Parathyroid adenoma (tissue), 2 donors: Measurements from ENCODE around the gene CAMK1D.

ENCODE experiments used
- H2AFZ ChIP-seq: fragments of 300-600 bp; sonication (generic); one replicate; pipeline ENCODE4 v1.7.0; 2017; ENCODE audit warnings: antibody characterized with exemption, mild to moderate bottlenecking
- H3K27ac ChIP-seq: fragments of 300-600 bp; sonication (generic); one replicate; pipeline ENCODE4 v1.7.0; 2017
- H3K27me3 ChIP-seq: fragments of 300-600 bp; sonication (generic); one replicate; pipeline ENCODE4 v1.7.0; 2017; ENCODE audit warnings: low read length; ENCODE audit not compliant: control insufficient read depth, insufficient read depth
- H3K36me3 ChIP-seq: fragments of 300-600 bp; sonication (generic); one replicate; pipeline ENCODE4 v1.7.0; 2017; ENCODE audit warnings: low read length; ENCODE audit not compliant: control insufficient read depth, insufficient read depth
- H3K4me1 ChIP-seq: fragments of 300-600 bp; sonication (generic); one replicate; pipeline ENCODE4 v1.7.0; 2017; ENCODE audit warnings: control low read depth
- H3K4me2 ChIP-seq: fragments of 300-600 bp; sonication (generic); one replicate; pipeline ENCODE4 v1.7.0; 2017; ENCODE audit warnings: low read length
- H3K4me3 ChIP-seq: fragments of 300-600 bp; sonication (generic); one replicate; pipeline ENCODE4 v1.7.0; 2017; ENCODE audit warnings: low read depth, low read length
- H3K79me2 ChIP-seq: fragments of 300-600 bp; sonication (generic); one replicate; pipeline ENCODE4 v1.7.0; 2017; ENCODE audit warnings: control low read depth
- H3K9ac ChIP-seq: fragments of 300-600 bp; sonication (generic); one replicate; pipeline ENCODE4 v1.7.0; 2017; ENCODE audit warnings: mild to moderate bottlenecking
- H3K9me3 ChIP-seq: fragments of 300-600 bp; sonication (generic); one replicate; pipeline ENCODE4 v1.7.0; 2017; ENCODE audit warnings: low read length; ENCODE audit not compliant: control insufficient read depth
- TF ChIP-seq, protein P1 (sequence below): fragments of 300-600 bp; sonication (generic); IDR thresholded peaks from one replicate; pipeline ENCODE4 v1.7.0; 2017; ENCODE audit warnings: antibody characterized with exemption, mild to moderate bottlenecking
- donor health status: primary hyperparathyroidism.

Gene CAMK1D

DNA sequence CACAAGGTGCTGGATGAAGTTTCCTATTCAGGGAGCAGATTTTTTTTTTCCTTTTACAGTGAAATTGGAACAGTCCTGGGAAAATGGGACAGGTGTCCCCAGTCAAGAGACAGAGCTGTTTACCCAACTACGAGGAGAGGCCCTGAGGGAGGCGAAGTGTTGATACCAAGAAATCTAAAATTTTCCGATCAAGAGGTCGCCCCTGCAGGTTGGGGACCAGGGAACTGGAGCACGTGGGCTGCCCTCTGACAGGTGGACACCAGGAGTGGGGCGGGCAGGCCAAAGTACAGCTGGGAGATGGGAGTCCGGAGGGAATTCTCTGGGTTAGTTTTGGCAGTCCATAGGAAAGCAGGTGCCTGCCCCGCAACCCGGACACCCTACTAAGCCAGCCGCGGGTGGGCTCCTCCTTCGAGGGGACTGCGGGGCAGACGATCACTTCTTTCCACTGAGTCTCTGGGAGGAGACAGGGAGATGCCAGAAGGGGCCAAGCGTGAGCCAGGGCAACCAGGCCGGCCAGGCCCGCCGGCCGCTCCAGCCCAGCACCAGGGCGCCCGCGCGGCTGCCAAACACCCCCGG is 965 bp upstream of the CAMK1D start:
- Histone ChIP-seq H3K36me3 (no peaks in the 10 kb centered on the region), H3K4me1 (peaks cover 3% of the 10 kb centered on the region), H3K79me2 (no peaks in the 10 kb centered on the region), H2AFZ (peak overlapping the region; percentile 78), H3K9ac (no peak overlapping the region), H3K27me3 (no peaks in the 10 kb centered on the region), H3K4me2 (peak overlapping the region; percentile 47), H3K4me3 (no peak overlapping the region), H3K27ac (no peak overlapping the region), H3K9me3 (no peaks in the 10 kb centered on the region)
- TF ChIP-seq, protein P1, sequence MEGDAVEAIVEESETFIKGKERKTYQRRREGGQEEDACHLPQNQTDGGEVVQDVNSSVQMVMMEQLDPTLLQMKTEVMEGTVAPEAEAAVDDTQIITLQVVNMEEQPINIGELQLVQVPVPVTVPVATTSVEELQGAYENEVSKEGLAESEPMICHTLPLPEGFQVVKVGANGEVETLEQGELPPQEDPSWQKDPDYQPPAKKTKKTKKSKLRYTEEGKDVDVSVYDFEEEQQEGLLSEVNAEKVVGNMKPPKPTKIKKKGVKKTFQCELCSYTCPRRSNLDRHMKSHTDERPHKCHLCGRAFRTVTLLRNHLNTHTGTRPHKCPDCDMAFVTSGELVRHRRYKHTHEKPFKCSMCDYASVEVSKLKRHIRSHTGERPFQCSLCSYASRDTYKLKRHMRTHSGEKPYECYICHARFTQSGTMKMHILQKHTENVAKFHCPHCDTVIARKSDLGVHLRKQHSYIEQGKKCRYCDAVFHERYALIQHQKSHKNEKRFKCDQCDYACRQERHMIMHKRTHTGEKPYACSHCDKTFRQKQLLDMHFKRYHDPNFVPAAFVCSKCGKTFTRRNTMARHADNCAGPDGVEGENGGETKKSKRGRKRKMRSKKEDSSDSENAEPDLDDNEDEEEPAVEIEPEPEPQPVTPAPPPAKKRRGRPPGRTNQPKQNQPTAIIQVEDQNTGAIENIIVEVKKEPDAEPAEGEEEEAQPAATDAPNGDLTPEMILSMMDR = no peak

DNA sequence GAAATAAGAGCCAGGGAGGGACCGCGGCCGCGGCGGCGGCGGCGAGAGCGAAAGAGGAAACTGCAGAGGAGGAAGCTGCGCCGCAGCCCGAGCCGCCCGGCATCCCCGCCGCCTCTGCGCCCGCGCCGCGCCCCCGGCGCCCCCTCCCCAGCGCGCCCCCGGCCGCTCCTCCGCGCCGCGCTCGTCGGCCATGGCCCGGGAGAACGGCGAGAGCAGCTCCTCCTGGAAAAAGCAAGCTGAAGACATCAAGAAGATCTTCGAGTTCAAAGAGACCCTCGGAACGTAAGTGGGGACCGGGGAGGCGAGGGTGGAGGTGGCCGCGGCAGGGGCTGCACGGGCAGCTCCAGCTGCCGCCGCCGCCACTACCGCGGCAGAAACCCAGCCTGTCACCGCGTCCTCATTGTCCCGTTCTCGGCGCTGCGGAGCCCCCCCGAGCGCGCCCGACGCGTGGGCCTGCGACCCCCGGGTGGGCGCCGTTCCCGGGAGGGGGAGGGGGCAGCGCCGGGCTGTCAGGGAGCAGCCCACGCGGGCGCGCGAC is 351 bp downstream of the CAMK1D start:
- H2AFZ ChIP-seq = peak overlapping the region; percentile 76
- H3K4me1 ChIP-seq = peaks cover 3% of the 10 kb centered on the region
- no peaks in the 10 kb centered on the region for H3K36me3 ChIP-seq
- no peaks in the 10 kb centered on the region for H3K9me3 ChIP-seq
- peak overlapping the region; percentile 99 for H3K4me2 ChIP-seq
- TF ChIP-seq, protein P1 = no peak
- H3K9ac ChIP-seq = no peak overlapping the region
- H3K27me3 ChIP-seq = no peaks in the 10 kb centered on the region
- H3K27ac ChIP-seq = no peak overlapping the region
- H3K79me2 ChIP-seq = no peaks in the 10 kb centered on the region
- peak overlapping the region; percentile 68 for H3K4me3 ChIP-seq

DNA sequence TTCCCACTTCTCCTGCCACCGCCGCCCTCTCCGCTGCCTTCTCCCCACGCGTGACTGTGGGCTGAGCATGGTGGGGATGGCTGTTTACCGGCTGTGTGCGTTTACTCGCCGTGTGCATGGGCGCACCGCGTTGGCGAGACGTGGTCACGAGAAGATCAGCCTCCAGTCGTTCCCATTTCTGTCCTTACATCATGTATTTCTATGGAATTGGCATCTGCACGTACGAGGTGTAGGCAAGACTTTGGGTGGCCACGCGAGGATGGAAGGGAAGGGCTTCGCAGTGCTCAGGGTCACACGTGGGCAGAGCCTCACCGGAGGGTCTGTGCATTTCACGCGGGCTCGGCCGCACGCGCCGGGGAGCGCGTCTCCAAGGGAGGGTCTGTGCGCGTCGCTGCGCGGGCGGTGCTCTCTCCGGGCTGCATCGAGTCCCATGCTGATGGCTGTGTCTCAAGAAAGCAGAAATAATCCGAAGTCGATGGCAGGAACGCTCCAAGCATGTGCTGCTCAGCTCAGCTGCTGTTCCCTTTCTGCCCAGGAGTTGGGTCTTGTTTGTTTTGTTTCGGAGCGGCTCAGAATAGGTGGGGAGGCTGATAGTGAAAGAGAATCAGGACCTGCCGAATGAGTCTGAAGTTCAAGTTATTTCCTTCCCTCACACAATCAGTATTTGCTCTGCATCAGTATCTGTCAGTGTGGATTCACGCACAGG is 973 bp downstream of the CAMK1D start:
- H3K4me3 ChIP-seq = peak overlapping the region; percentile 68
- peak overlapping the region; percentile 76 for H2AFZ ChIP-seq
- no peak overlapping the region for H3K27ac ChIP-seq
- no peak overlapping the region for H3K9ac ChIP-seq
- peaks cover 3% of the 10 kb centered on the region for H3K4me1 ChIP-seq
- no peaks in the 10 kb centered on the region for H3K79me2 ChIP-seq
- H3K27me3 ChIP-seq = no peaks in the 10 kb centered on the region
- TF ChIP-seq, protein P1 = no peak
- H3K36me3 ChIP-seq = no peaks in the 10 kb centered on the region
- H3K4me2 ChIP-seq = peak overlapping the region; percentile 99
- no peaks in the 10 kb centered on the region for H3K9me3 ChIP-seq

DNA sequence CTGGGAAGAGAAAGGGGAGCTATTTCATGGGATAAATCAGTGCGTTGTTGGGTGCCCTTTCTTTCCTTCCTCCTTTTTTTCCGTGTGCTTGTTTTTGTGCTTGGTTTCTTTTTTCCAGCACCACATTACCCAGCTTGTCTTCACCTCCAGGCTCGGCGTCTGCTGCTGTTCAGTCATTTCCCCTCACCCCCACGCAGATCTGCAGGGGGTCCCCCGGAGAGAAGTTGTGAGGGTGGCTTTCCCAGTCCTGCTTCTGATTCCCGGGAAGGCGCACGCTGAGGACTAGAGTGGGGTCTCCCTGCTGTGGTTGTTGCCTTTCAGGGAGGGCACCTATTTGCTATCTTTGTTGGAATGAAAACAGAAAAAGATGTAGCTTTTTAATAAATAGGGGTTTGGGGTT is 1.6 kb downstream of the CAMK1D start:
- H3K4me1 ChIP-seq = peaks cover 3% of the 10 kb centered on the region
- H3K36me3 ChIP-seq = no peaks in the 10 kb centered on the region
- TF ChIP-seq, protein P1 = no peak
- H3K4me2 ChIP-seq = peak overlapping the region; percentile 99
- H3K9ac ChIP-seq = no peak overlapping the region
- peak overlapping the region; percentile 68 for H3K4me3 ChIP-seq
- H3K9me3 ChIP-seq = no peaks in the 10 kb centered on the region
- H3K79me2 ChIP-seq = no peaks in the 10 kb centered on the region
- H3K27me3 ChIP-seq = no peaks in the 10 kb centered on the region
- H2AFZ ChIP-seq = peak overlapping the region; percentile 76
- H3K27ac ChIP-seq = no peak overlapping the region
